Loucy (cell line): ENCODE measurements around the gene LTB.

ENCODE experiments used
- EZH2phosphoT487 ChIP-seq: fragments of 200-600 bp; IDR thresholded peaks from 2 replicates; pipeline ENCODE4 v1.6.1; 2018; ENCODE audit warnings: antibody characterized with exemption, mild to moderate bottlenecking, moderate library complexity, borderline replicate concordance
- TF ChIP-seq, protein P1 (sequence below): fragments of 200-600 bp; sonication (generic); conservative IDR thresholded peaks from 2 replicates; pipeline ENCODE4 v1.5.1; 2014; ENCODE audit warnings: mild to moderate bottlenecking, antibody characterized with exemption, low read length

GRCh38 chr6:31535538-31536324 lies 46.5 kb downstream of the LTB start:
- TF ChIP-seq, protein P1, sequence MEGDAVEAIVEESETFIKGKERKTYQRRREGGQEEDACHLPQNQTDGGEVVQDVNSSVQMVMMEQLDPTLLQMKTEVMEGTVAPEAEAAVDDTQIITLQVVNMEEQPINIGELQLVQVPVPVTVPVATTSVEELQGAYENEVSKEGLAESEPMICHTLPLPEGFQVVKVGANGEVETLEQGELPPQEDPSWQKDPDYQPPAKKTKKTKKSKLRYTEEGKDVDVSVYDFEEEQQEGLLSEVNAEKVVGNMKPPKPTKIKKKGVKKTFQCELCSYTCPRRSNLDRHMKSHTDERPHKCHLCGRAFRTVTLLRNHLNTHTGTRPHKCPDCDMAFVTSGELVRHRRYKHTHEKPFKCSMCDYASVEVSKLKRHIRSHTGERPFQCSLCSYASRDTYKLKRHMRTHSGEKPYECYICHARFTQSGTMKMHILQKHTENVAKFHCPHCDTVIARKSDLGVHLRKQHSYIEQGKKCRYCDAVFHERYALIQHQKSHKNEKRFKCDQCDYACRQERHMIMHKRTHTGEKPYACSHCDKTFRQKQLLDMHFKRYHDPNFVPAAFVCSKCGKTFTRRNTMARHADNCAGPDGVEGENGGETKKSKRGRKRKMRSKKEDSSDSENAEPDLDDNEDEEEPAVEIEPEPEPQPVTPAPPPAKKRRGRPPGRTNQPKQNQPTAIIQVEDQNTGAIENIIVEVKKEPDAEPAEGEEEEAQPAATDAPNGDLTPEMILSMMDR = no peak
- no peak for TF ChIP-seq EZH2phosphoT487
